ENCODE results near the gene SLC16A1. TPM values are rescaled to one million over a fixed set of nuclear protein-coding genes. Genes with fewer than 3 reads are reported as not detected.
"Not testable (repeated sequence)": the region's sequence is repeated elsewhere in the genome, so short reads cannot be mapped to it uniquely, and the experiment has no call there.

Gene SLC16A1
- total RNA-seq, 1 experiment from 2014 or later, result 328 TPM

GRCh38 chr1:112960384-112960783, 4.4 kb upstream of the SLC16A1 start:
- ChIA-PET CTCF (interaction anchor here (1.1 kb wide), 1 partner anchor 112 kb away, joined by 3 read pairs; no protein-coding TSS in a partner anchor), POLR2A (interaction anchor here (0.5 kb wide), 1 partner anchor 95 kb away, joined by 3 read pairs; no protein-coding TSS in a partner anchor)
- Mint-ChIP-seq H3K36me3 (peaks cover 32% of the 10 kb centered on the region), H3K27ac (peak overlapping the region; percentile 10; the same call in 1 of the 2 replicates), H3K9me3 (no peaks in the 10 kb centered on the region), H3K27me3 (ENCODE audit: low read depth) (no peaks in the 10 kb centered on the region), H3K4me3 (no peak overlapping the region), H3K4me1 (peaks cover 25% of the 10 kb centered on the region)
- DNase-seq (ENCODE audit: low spot score) (no peak), ATAC-seq (no peak)
- no peak for TF ChIP-seq TCF7 (CRISPR knock-in tag; IDR thresholded peaks at IDR 0.05; ENCODE audit: low read depth)
- TF ChIP-seq HMGA2 (CRISPR knock-in tag; IDR thresholded peaks at IDR 0.05), result no peak
- no peak for TF ChIP-seq NFYB (CRISPR knock-in tag; conservative IDR thresholded peaks at IDR 0.05; ENCODE audit: low read depth)
- TF ChIP-seq SMAD4 (CRISPR knock-in tag; IDR thresholded peaks at IDR 0.05), result no peak

DNA sequence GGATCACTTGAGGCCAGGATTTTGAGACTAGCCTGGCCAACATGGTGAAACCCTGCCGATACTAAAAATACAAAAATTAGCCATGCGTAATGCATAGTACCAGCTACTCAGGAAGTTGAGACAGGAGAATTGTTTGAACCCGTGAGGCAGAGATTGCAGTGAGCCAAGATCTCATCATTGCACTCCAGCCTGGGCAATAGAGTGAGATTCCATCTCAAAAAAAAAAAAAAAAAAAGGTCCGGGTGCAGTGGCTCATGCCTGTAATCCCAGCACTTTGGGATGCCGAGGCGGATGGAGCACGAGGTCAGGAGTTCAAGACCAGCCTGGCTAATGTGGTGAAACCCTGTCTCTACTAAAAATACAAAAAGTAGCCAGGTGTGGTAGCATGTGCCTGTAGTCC, 2.2 kb upstream of the SLC16A1 start:
- Mint-ChIP-seq H3K27ac (peak overlapping the region; percentile 97), H3K4me3 (peak overlapping the region; percentile 96), H3K4me1 (peaks cover 34% of the 10 kb centered on the region), H3K36me3 (peaks cover 43% of the 10 kb centered on the region)
- 0 out of 2 replicates have a peak, but pooled peaks have one; percentile 23 for TF ChIP-seq ZNF121 (CRISPR knock-in tag; IDR thresholded peaks at IDR 0.05)
- H3K9me3 Mint-ChIP-seq; H3K27me3 Mint-ChIP-seq (ENCODE audit: low read depth); DNase-seq (ENCODE audit: low spot score); ATAC-seq: not testable (repeated sequence)
- CTCF ChIA-PET, result interaction anchor here (1.0 to 2.6 kb wide), 2 partner anchors 42 to 84 kb away, joined by 4 to 33 read pairs; no protein-coding TSS in a partner anchor
- POLR2A ChIA-PET, result interaction anchor here (2.6 kb wide), 1 partner anchor 85 kb away, joined by 23 read pairs; no protein-coding TSS in a partner anchor

- Mint-ChIP-seq H3K9me3 (no peaks in the 10 kb centered on the region), H3K4me3 (peak overlapping the region; percentile 96), H3K4me1 (peaks cover 44% of the 10 kb centered on the region), H3K27me3 (ENCODE audit: low read depth) (no peaks in the 10 kb centered on the region), H3K36me3 (peaks cover 50% of the 10 kb centered on the region), H3K27ac (peak overlapping the region; percentile 97)
- DNase-seq (ENCODE audit: low spot score), result peak; percentile 49
- no peak for TF ChIP-seq ZNF416 (CRISPR knock-in tag; IDR thresholded peaks at IDR 0.05)
- TF ChIP-seq, protein P1, sequence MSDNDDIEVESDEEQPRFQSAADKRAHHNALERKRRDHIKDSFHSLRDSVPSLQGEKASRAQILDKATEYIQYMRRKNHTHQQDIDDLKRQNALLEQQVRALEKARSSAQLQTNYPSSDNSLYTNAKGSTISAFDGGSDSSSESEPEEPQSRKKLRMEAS (CRISPR knock-in tag; IDR thresholded peaks at IDR 0.05), result peak; percentile 64; the same call in 1 of the 2 replicates
- TF ChIP-seq ZNF232 (CRISPR knock-in tag; IDR thresholded peaks at IDR 0.05), result no peak
- TF ChIP-seq, protein P2, sequence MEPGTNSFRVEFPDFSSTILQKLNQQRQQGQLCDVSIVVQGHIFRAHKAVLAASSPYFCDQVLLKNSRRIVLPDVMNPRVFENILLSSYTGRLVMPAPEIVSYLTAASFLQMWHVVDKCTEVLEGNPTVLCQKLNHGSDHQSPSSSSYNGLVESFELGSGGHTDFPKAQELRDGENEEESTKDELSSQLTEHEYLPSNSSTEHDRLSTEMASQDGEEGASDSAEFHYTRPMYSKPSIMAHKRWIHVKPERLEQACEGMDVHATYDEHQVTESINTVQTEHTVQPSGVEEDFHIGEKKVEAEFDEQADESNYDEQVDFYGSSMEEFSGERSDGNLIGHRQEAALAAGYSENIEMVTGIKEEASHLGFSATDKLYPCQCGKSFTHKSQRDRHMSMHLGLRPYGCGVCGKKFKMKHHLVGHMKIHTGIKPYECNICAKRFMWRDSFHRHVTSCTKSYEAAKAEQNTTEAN (CRISPR knock-in tag; IDR thresholded peaks at IDR 0.05), result no peak
- TF ChIP-seq ZNF281 (CRISPR knock-in tag; IDR thresholded peaks at IDR 0.05), result peak; percentile 42; the same call in 1 of the 2 replicates
- TF ChIP-seq, protein P3, sequence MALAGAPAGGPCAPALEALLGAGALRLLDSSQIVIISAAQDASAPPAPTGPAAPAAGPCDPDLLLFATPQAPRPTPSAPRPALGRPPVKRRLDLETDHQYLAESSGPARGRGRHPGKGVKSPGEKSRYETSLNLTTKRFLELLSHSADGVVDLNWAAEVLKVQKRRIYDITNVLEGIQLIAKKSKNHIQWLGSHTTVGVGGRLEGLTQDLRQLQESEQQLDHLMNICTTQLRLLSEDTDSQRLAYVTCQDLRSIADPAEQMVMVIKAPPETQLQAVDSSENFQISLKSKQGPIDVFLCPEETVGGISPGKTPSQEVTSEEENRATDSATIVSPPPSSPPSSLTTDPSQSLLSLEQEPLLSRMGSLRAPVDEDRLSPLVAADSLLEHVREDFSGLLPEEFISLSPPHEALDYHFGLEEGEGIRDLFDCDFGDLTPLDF (CRISPR knock-in tag; IDR thresholded peaks at IDR 0.05), result no peak
- TF ChIP-seq NFYB (CRISPR knock-in tag; conservative IDR thresholded peaks at IDR 0.05; ENCODE audit: low read depth), result peak; percentile 74
- peak; percentile 37 for ATAC-seq
- POLR2A ChIA-PET, result interaction anchor here (2.6 kb wide), 1 partner anchor 86 kb away, joined by 23 read pairs; no protein-coding TSS in a partner anchor
- CTCF ChIA-PET, result interaction anchor here (0.6 to 2.6 kb wide), 5 partner anchors 41 to 283 kb away, joined by 3 to 33 read pairs (median 4); partner anchors contain the start of gene MOV10
Observed at GRCh38 chr1:112957133-112957812, 1.3 kb upstream of the SLC16A1 start.
